ENCODE data around the gene DLG1. TPM values are rescaled to one million over a fixed set of nuclear protein-coding genes. Genes with fewer than 3 reads are reported as not detected.

DLG1 gene
- polyA plus RNA-seq, 1 donor from 2014 or later, result 43.9 TPM

- Histone ChIP-seq H3K79me2 (replicated peaks; ENCODE audit: insufficient read depth, low read length) (peaks cover 51% of the 10 kb centered on the region), H4K20me1 (ENCODE audit: insufficient read depth) (no peaks in the 10 kb centered on the region), H3F3A (ENCODE audit: insufficient read depth, low read length, poor library complexity, severe bottlenecking) (no peaks in the 10 kb centered on the region), H3K4me2 (ENCODE audit: low read length) (no peak overlapping the region), H2AFZ (ENCODE audit: low read depth, low read length) (no peak overlapping the region), H3K36me3 (ENCODE audit: insufficient read depth, low read length) (no peaks in the 10 kb centered on the region), H3K9ac (ENCODE audit: low read length) (no peak overlapping the region), H3K27ac (ENCODE audit: low read length) (no peak overlapping the region), H3K27me3 (ENCODE audit: insufficient read depth, low read depth, low read length) (no peaks in the 10 kb centered on the region), H3K9me2 (ENCODE audit: insufficient read depth, low read length) (no peaks in the 10 kb centered on the region), H3K4me3 (ENCODE audit: low read length) (no peak overlapping the region), H3K9me3 (ENCODE audit: low read length) (no peaks in the 10 kb centered on the region)
- TF ChIP-seq POLR2AphosphoS5 (IDR thresholded peaks at IDR 0.05) (no peak), CTCF (IDR thresholded peaks at IDR 0.05; ENCODE audit: poor library complexity, severe bottlenecking) (no peak), SMC3 (conservative IDR thresholded peaks at IDR 0.05; ENCODE audit: poor library complexity) (no peak), RAD21 (conservative IDR thresholded peaks at IDR 0.05) (no peak), MXI1 (conservative IDR thresholded peaks at IDR 0.05; ENCODE audit: poor library complexity, severe bottlenecking) (no peak), TAF1 (IDR thresholded peaks at IDR 0.05; ENCODE audit: low read depth) (no peak), EZH2 (IDR thresholded peaks at IDR 0.05; ENCODE audit: borderline replicate concordance, insufficient read depth, low read length, poor library complexity, severe bottlenecking) (no peak), EP300 (conservative IDR thresholded peaks at IDR 0.05; ENCODE audit: poor library complexity, severe bottlenecking) (no peak)
- TF ChIP-seq, protein P1, sequence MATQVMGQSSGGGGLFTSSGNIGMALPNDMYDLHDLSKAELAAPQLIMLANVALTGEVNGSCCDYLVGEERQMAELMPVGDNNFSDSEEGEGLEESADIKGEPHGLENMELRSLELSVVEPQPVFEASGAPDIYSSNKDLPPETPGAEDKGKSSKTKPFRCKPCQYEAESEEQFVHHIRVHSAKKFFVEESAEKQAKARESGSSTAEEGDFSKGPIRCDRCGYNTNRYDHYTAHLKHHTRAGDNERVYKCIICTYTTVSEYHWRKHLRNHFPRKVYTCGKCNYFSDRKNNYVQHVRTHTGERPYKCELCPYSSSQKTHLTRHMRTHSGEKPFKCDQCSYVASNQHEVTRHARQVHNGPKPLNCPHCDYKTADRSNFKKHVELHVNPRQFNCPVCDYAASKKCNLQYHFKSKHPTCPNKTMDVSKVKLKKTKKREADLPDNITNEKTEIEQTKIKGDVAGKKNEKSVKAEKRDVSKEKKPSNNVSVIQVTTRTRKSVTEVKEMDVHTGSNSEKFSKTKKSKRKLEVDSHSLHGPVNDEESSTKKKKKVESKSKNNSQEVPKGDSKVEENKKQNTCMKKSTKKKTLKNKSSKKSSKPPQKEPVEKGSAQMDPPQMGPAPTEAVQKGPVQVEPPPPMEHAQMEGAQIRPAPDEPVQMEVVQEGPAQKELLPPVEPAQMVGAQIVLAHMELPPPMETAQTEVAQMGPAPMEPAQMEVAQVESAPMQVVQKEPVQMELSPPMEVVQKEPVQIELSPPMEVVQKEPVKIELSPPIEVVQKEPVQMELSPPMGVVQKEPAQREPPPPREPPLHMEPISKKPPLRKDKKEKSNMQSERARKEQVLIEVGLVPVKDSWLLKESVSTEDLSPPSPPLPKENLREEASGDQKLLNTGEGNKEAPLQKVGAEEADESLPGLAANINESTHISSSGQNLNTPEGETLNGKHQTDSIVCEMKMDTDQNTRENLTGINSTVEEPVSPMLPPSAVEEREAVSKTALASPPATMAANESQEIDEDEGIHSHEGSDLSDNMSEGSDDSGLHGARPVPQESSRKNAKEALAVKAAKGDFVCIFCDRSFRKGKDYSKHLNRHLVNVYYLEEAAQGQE (IDR thresholded peaks at IDR 0.05; ENCODE audit: borderline replicate concordance), result no peak
Observed at GRCh38 chr3:197209366-197210260, 88.8 kb downstream of the DLG1 start.

DNA sequence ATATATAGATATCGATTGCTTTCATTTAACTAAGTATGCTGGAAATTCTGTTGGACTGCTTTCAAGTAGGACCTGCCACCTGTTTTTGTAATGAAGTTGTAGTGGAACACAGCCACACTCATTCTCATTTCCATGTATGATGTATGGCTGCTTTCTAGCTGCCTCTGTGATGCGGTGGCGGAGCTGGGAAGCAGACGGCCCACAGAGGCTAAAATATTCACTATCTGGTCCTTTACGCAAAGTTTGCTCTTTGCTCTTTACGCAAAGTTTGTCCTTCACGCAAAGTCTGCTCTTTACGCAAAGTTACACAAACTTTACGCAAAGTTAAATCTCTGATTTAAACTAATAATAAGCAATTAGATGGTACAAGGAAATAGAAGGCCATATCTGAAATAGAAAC, 91.5 kb downstream of the DLG1 start:
- Histone ChIP-seq H3K9me3 (ENCODE audit: low read length) (no peaks in the 10 kb centered on the region), H3K9ac (ENCODE audit: low read length) (no peak overlapping the region), H4K20me1 (ENCODE audit: insufficient read depth) (no peaks in the 10 kb centered on the region), H3K36me3 (ENCODE audit: insufficient read depth, low read length) (no peaks in the 10 kb centered on the region), H3K79me2 (replicated peaks; ENCODE audit: insufficient read depth, low read length) (peaks cover 45% of the 10 kb centered on the region), H3K27ac (ENCODE audit: low read length) (no peak overlapping the region), H3K27me3 (ENCODE audit: insufficient read depth, low read depth, low read length) (no peaks in the 10 kb centered on the region), H3K4me2 (ENCODE audit: low read length) (no peak overlapping the region), H3K4me3 (ENCODE audit: low read length) (no peak overlapping the region), H3F3A (ENCODE audit: insufficient read depth, low read length, poor library complexity, severe bottlenecking) (no peaks in the 10 kb centered on the region), H2AFZ (ENCODE audit: low read depth, low read length) (no peak overlapping the region), H3K9me2 (ENCODE audit: insufficient read depth, low read length) (no peaks in the 10 kb centered on the region)
- no peak for TF ChIP-seq SMC3 (conservative IDR thresholded peaks at IDR 0.05; ENCODE audit: poor library complexity)
- TF ChIP-seq, protein P1 (IDR thresholded peaks at IDR 0.05; ENCODE audit: borderline replicate concordance), result no peak
- TF ChIP-seq POLR2AphosphoS5 (IDR thresholded peaks at IDR 0.05), result no peak
- no peak for TF ChIP-seq RAD21 (conservative IDR thresholded peaks at IDR 0.05)
- no peak for TF ChIP-seq TAF1 (IDR thresholded peaks at IDR 0.05; ENCODE audit: low read depth)
- TF ChIP-seq EZH2 (IDR thresholded peaks at IDR 0.05; ENCODE audit: borderline replicate concordance, insufficient read depth, low read length, poor library complexity, severe bottlenecking), result no peak
- no peak for TF ChIP-seq MXI1 (conservative IDR thresholded peaks at IDR 0.05; ENCODE audit: poor library complexity, severe bottlenecking)
- TF ChIP-seq CTCF (IDR thresholded peaks at IDR 0.05; ENCODE audit: poor library complexity, severe bottlenecking), result no peak
- TF ChIP-seq EP300 (conservative IDR thresholded peaks at IDR 0.05; ENCODE audit: poor library complexity, severe bottlenecking), result no peak

Measured in neural cell (in vitro differentiated cells).